ENCODE results near the gene HDAC4.

Gene HDAC4

GRCh38 chr2:239147376-239147775, 253.4 kb downstream of the HDAC4 start:
- Histone ChIP-seq H3K27me3 (ENCODE audit: insufficient read depth, low read length) (no peaks in the 10 kb centered on the region), H3K9ac (ENCODE audit: low read depth, low read length) (no peak overlapping the region), H3K9me3 (ENCODE audit: insufficient read depth, low read depth, low read length) (no peaks in the 10 kb centered on the region), H3K4me3 (ENCODE audit: low read length) (no peak overlapping the region), H3K4me1 (ENCODE audit: insufficient read depth, low read length) (no peaks in the 10 kb centered on the region), H3K36me3 (ENCODE audit: insufficient read depth, low read length) (peaks cover 22% of the 10 kb centered on the region), H3K27ac (ENCODE audit: low read depth, low read length) (no peak overlapping the region)
- WGBS, result 89% methylated on average over 9 of the region's 9 CpGs

- no peak overlapping the region for H3K4me3 ChIP-seq (ENCODE audit: low read length)
- H3K36me3 ChIP-seq (ENCODE audit: insufficient read depth, low read length), result peaks cover 18% of the 10 kb centered on the region
- WGBS, result 92% methylated on average over 12 of the region's 12 CpGs
- no peak overlapping the region for H3K27ac ChIP-seq (ENCODE audit: low read depth, low read length)
- H3K9ac ChIP-seq (ENCODE audit: low read depth, low read length), result no peak overlapping the region
- H3K9me3 ChIP-seq (ENCODE audit: insufficient read depth, low read depth, low read length), result no peaks in the 10 kb centered on the region
- H3K4me1 ChIP-seq (ENCODE audit: insufficient read depth, low read length), result no peaks in the 10 kb centered on the region
- H3K27me3 ChIP-seq (ENCODE audit: insufficient read depth, low read length), result no peaks in the 10 kb centered on the region
These were observed 254.1 kb downstream of the HDAC4 start for GRCh38 chr2:239146741-239147181.

DNA sequence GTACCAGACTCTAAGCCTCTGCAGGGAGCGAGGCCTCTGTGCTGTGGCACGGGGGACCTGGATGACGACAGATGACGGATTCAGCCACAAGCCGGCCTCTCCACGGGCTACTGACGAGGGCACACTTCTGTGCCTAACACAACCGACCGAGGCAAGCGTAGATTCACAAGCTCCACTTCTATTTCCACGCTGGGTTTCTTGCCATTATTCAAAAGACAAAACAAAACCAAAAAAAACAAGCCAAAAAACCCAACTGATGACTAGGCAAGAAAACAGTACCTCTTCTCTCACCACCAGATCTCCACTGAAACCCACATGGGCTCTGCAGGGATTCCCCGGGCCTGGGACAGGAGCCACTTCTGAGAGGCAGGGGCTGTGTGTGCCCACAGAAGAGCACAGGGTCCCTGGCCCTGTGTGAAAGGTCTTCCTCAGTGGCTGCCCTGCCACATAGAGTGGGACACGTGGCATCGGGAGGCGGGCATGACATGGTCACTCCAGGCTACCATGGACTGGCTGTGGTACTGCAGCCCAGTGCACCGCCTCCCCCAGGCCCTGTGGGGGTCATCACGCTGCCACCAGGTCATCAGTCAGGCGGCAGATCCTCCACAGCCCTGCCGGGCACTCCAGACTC, 254.7 kb downstream of the HDAC4 start:
- no peak overlapping the region for H3K9ac ChIP-seq (ENCODE audit: low read depth, low read length)

DNA sequence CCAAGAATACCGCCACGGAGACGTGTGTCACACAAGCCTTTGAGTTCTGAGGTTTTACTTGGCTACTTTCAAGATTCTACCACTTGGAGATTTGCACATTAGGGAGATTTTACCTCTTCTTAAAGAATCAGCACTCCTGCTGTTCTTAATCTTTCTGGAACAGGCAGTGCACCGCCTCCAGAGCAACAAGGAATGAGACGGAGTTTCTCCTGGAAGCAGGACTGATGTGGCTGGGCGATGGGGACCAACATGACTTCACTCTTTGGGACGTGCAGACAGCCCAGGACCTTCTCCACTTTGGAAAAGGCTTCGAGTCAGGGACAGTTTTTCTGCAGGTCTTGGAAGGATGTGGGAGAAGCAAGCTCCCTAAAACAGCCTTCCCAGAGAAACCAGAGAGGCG, 255.2 kb downstream of the HDAC4 start:
- 95% methylated on average over 9 of the region's 9 CpGs for WGBS

More for the DNA sequence above, 254.7 kb downstream of the HDAC4 start:
- Histone ChIP-seq H3K36me3 (ENCODE audit: insufficient read depth, low read length) (peaks cover 16% of the 10 kb centered on the region), H3K4me3 (ENCODE audit: low read length) (no peak overlapping the region), H3K4me1 (ENCODE audit: insufficient read depth, low read length) (no peaks in the 10 kb centered on the region), H3K9me3 (ENCODE audit: insufficient read depth, low read depth, low read length) (no peaks in the 10 kb centered on the region), H3K27me3 (ENCODE audit: insufficient read depth, low read length) (no peaks in the 10 kb centered on the region), H3K27ac (ENCODE audit: low read depth, low read length) (no peak overlapping the region)
- 90% methylated on average over 19 of the region's 19 CpGs for WGBS

DNA sequence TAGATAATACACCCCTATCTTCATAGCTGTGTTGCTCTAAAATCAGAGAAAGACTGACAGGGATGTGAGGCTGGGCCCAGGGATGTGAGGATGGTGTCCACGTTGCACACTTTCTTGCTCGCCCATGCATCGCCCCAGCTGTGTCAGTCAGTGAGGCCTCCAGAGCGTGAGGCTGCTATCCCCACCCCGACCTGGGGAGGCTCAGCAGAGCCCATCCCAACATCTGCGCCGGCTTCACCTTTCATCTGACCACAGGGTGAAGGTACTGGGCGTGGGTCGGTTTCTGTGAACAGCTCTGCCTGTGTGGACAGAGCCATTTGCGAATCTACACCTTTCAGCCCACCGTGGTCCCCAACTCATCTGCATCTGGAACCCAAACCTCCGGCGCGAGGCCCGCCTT, 255.7 kb downstream of the HDAC4 start:
- H3K27me3 ChIP-seq (ENCODE audit: insufficient read depth, low read length), result no peaks in the 10 kb centered on the region
- peaks cover 16% of the 10 kb centered on the region for H3K36me3 ChIP-seq (ENCODE audit: insufficient read depth, low read length)
- 92% methylated on average over 15 of the region's 15 CpGs for WGBS

More for the DNA sequence above, 255.2 kb downstream of the HDAC4 start:
- peaks cover 16% of the 10 kb centered on the region for H3K36me3 ChIP-seq (ENCODE audit: insufficient read depth, low read length)
- H3K9ac ChIP-seq (ENCODE audit: low read depth, low read length), result no peak overlapping the region
- H3K27ac ChIP-seq (ENCODE audit: low read depth, low read length), result no peak overlapping the region
- no peak overlapping the region for H3K4me3 ChIP-seq (ENCODE audit: low read length)
- H3K9me3 ChIP-seq (ENCODE audit: insufficient read depth, low read depth, low read length), result no peaks in the 10 kb centered on the region
- no peaks in the 10 kb centered on the region for H3K27me3 ChIP-seq (ENCODE audit: insufficient read depth, low read length)
- no peaks in the 10 kb centered on the region for H3K4me1 ChIP-seq (ENCODE audit: insufficient read depth, low read length)

GRCh38 chr2:239144713-239144999, 256.2 kb downstream of the HDAC4 start:
- no peak overlapping the region for H3K4me3 ChIP-seq (ENCODE audit: low read length)
- H3K27ac ChIP-seq (ENCODE audit: low read depth, low read length), result no peak overlapping the region
- no peaks in the 10 kb centered on the region for H3K27me3 ChIP-seq (ENCODE audit: insufficient read depth, low read length)
- no peak overlapping the region for H3K9ac ChIP-seq (ENCODE audit: low read depth, low read length)
- WGBS, result 94% methylated on average over 5 of the region's 5 CpGs
- peaks cover 16% of the 10 kb centered on the region for H3K36me3 ChIP-seq (ENCODE audit: insufficient read depth, low read length)
- no peaks in the 10 kb centered on the region for H3K4me1 ChIP-seq (ENCODE audit: insufficient read depth, low read length)
- no peaks in the 10 kb centered on the region for H3K9me3 ChIP-seq (ENCODE audit: insufficient read depth, low read depth, low read length)

More for the DNA sequence above, 255.7 kb downstream of the HDAC4 start:
- Histone ChIP-seq H3K9ac (ENCODE audit: low read depth, low read length) (no peak overlapping the region), H3K9me3 (ENCODE audit: insufficient read depth, low read depth, low read length) (no peaks in the 10 kb centered on the region), H3K27ac (ENCODE audit: low read depth, low read length) (no peak overlapping the region), H3K4me3 (ENCODE audit: low read length) (no peak overlapping the region), H3K4me1 (ENCODE audit: insufficient read depth, low read length) (no peaks in the 10 kb centered on the region)

- Histone ChIP-seq H3K4me1 (ENCODE audit: insufficient read depth, low read length) (no peaks in the 10 kb centered on the region), H3K36me3 (ENCODE audit: insufficient read depth, low read length) (peaks cover 21% of the 10 kb centered on the region), H3K4me3 (ENCODE audit: low read length) (no peak overlapping the region), H3K9ac (ENCODE audit: low read depth, low read length) (no peak overlapping the region), H3K27me3 (ENCODE audit: insufficient read depth, low read length) (no peaks in the 10 kb centered on the region), H3K9me3 (ENCODE audit: insufficient read depth, low read depth, low read length) (no peaks in the 10 kb centered on the region), H3K27ac (ENCODE audit: low read depth, low read length) (no peak overlapping the region)
- 86% methylated on average over 29 of the region's 29 CpGs for WGBS
These were observed 256.7 kb downstream of the HDAC4 start for GRCh38 chr2:239143858-239144712.

GRCh38 chr2:239142806-239143205, 258.0 kb downstream of the HDAC4 start:
- Histone ChIP-seq H3K9me3 (ENCODE audit: insufficient read depth, low read depth, low read length) (no peaks in the 10 kb centered on the region), H3K4me3 (ENCODE audit: low read length) (no peak overlapping the region), H3K36me3 (ENCODE audit: insufficient read depth, low read length) (peaks cover 26% of the 10 kb centered on the region)

GRCh38 chr2:239142296-239142695, 258.5 kb downstream of the HDAC4 start:
- H3K27ac ChIP-seq (ENCODE audit: low read depth, low read length), result no peak overlapping the region

More at GRCh38 chr2:239142806-239143205, 258.0 kb downstream of the HDAC4 start:
- H3K4me1 ChIP-seq (ENCODE audit: insufficient read depth, low read length), result no peaks in the 10 kb centered on the region
- 95% methylated on average over 9 of the region's 9 CpGs for WGBS
- H3K27ac ChIP-seq (ENCODE audit: low read depth, low read length), result no peak overlapping the region
- H3K9ac ChIP-seq (ENCODE audit: low read depth, low read length), result no peak overlapping the region
- no peaks in the 10 kb centered on the region for H3K27me3 ChIP-seq (ENCODE audit: insufficient read depth, low read length)

GRCh38 chr2:239141021-239141760, 259.6 kb downstream of the HDAC4 start:
- H3K36me3 ChIP-seq (ENCODE audit: insufficient read depth, low read length), result peaks cover 29% of the 10 kb centered on the region
- no peak overlapping the region for H3K27ac ChIP-seq (ENCODE audit: low read depth, low read length)
- WGBS, result 97% methylated on average over 14 of the region's 14 CpGs
- H3K4me1 ChIP-seq (ENCODE audit: insufficient read depth, low read length), result no peaks in the 10 kb centered on the region
- H3K9ac ChIP-seq (ENCODE audit: low read depth, low read length), result no peak overlapping the region
- H3K4me3 ChIP-seq (ENCODE audit: low read length), result no peak overlapping the region
- no peaks in the 10 kb centered on the region for H3K27me3 ChIP-seq (ENCODE audit: insufficient read depth, low read length)
- no peaks in the 10 kb centered on the region for H3K9me3 ChIP-seq (ENCODE audit: insufficient read depth, low read depth, low read length)

More at GRCh38 chr2:239142296-239142695, 258.5 kb downstream of the HDAC4 start:
- Histone ChIP-seq H3K4me3 (ENCODE audit: low read length) (no peak overlapping the region), H3K4me1 (ENCODE audit: insufficient read depth, low read length) (no peaks in the 10 kb centered on the region), H3K9ac (ENCODE audit: low read depth, low read length) (no peak overlapping the region), H3K36me3 (ENCODE audit: insufficient read depth, low read length) (peaks cover 25% of the 10 kb centered on the region), H3K9me3 (ENCODE audit: insufficient read depth, low read depth, low read length) (no peaks in the 10 kb centered on the region), H3K27me3 (ENCODE audit: insufficient read depth, low read length) (no peaks in the 10 kb centered on the region)
- WGBS, result 96% methylated on average over 13 of the region's 13 CpGs
